Naive thymus-derived CD4-positive, alpha-beta T cell (primary cell): Measurements from ENCODE around the gene IDE. TPM values are rescaled to one million over a fixed set of nuclear protein-coding genes. Genes with fewer than 3 reads are reported as not detected.

ENCODE experiments used
- ATAC-seq: fragments of 150-1000 bp; cut with Tn5 transposase; 2 replicates; pipeline ENCODE4 v1.10.0; 2021; ENCODE audit warnings: mild to moderate bottlenecking, moderate library complexity
- CTCF ChIA-PET: fragments of 350-600 bp; sonication (Branson Sonifier 250); formaldehyde crosslinking; loops from one replicate; lab custom pipeline; 2021; ENCODE audit warnings: antibody characterized with exemption; lab: Charles Lee
- POLR2A ChIA-PET: fragments of 350-600 bp; sonication (Branson Sonifier 250); formaldehyde crosslinking; loops from one replicate; lab custom pipeline; 2021; ENCODE audit warnings: antibody characterized with exemption, inconsistent platforms; lab: Charles Lee
- DNase-seq, 9 donors: peaks; one replicate each; pipeline versions ENCODE4 v3.0.0 to v3.0.0-alpha.2; 2020 to 2022; ENCODE audit warnings: mixed read lengths in 1 of 9
- H3K27ac ChIP-seq: one replicate; pipeline ENCODE4 v1.7.0; 2013; ENCODE audit warnings: mild to moderate bottlenecking, low read depth, low read length, moderate library complexity
- H3K27me3 ChIP-seq, 2 donors: one replicate each; pipeline ENCODE4 v1.7.0; 2013; ENCODE audit warnings: low read length in 2 of 2, mild to moderate bottlenecking in 2 of 2, moderate library complexity in 2 of 2; ENCODE audit not compliant: control insufficient read depth in 2 of 2, insufficient read depth in 2 of 2
- H3K36me3 ChIP-seq, 3 experiments: 1 replicate in 2 of 3; 2 replicates in 1 of 3; pipeline ENCODE4 v1.7.0; 2013; ENCODE audit warnings: low read length in 3 of 3, mild to moderate bottlenecking in 3 of 3, moderate library complexity in 1 of 3; ENCODE audit not compliant: insufficient read depth in 3 of 3, control insufficient read depth in 2 of 3
- H3K4me1 ChIP-seq, 2 donors: one replicate each; pipeline ENCODE4 v1.7.0; 2013; ENCODE audit warnings: low read length in 2 of 2, mild to moderate bottlenecking in 2 of 2, moderate library complexity in 1 of 2; ENCODE audit not compliant: control insufficient read depth in 2 of 2, insufficient read depth in 2 of 2
- H3K4me3 ChIP-seq: 2 replicates; pipeline ENCODE4 v1.7.0; 2013; ENCODE audit warnings: mild to moderate bottlenecking, low read length
- H3K9me3 ChIP-seq, 3 experiments: 1 replicate in 2 of 3; 2 replicates in 1 of 3; pipeline ENCODE4 v1.7.0; 2013; ENCODE audit warnings: low read length in 3 of 3; ENCODE audit not compliant: control insufficient read depth in 2 of 3
- H3K27ac Mint-ChIP-seq, 9 donors: one replicate each; pipeline ENCODE4 v1.8.0; 2020 to 2022; ENCODE audit warnings: mixed read lengths in 9 of 9, mild to moderate bottlenecking in 8 of 9, moderate library complexity in 5 of 9, inconsistent platforms in 2 of 9
- H3K27me3 Mint-ChIP-seq, 5 donors: one replicate each; pipeline ENCODE4 v1.8.0; 2021 to 2022; ENCODE audit warnings: mixed read lengths in 5 of 5, mild to moderate bottlenecking in 1 of 5
- H3K36me3 Mint-ChIP-seq, 5 donors: one replicate each; pipeline ENCODE4 v1.8.0; 2020 to 2022; ENCODE audit warnings: mixed read lengths in 5 of 5, mild to moderate bottlenecking in 3 of 5, inconsistent platforms in 1 of 5
- H3K4me1 Mint-ChIP-seq, 7 donors: one replicate each; pipeline ENCODE4 v1.8.0; 2020 to 2022; ENCODE audit warnings: mixed read lengths in 7 of 7, mild to moderate bottlenecking in 3 of 7, inconsistent platforms in 1 of 7
- H3K4me3 Mint-ChIP-seq, 10 donors: one replicate each; pipeline ENCODE4 v1.8.0; 2020 to 2022; ENCODE audit warnings: mild to moderate bottlenecking in 10 of 10, mixed read lengths in 10 of 10, moderate library complexity in 6 of 10, inconsistent platforms in 2 of 10
- H3K9me3 Mint-ChIP-seq, 11 donors: one replicate each; pipeline ENCODE4 v1.8.0; 2020 to 2022; ENCODE audit warnings: mixed read lengths in 11 of 11, mild to moderate bottlenecking in 4 of 11, inconsistent platforms in 1 of 11, moderate library complexity in 1 of 11
- intact Hi-C, 2 donors: fragments of 100-400 bp; cut with micrococcal nuclease; formaldehyde crosslinking; loops; one replicate each; pipeline ENCODE4 v1.15.1; 2023
- polyA plus RNA-seq, 2 donors: library from polyadenylated mRNA; unstranded; fragments of 300-500 nt; fragmentation: Illumina TruSeq; gene quantifications; one replicate each; pipeline ENCODE4 v1.2.3, GENCODE V29; 2021
- total RNA-seq, 6 experiments: library from RNA in 5 of 6; stranded (reverse) in 5 of 6; gene quantifications; 1 replicate in 5 of 6; 2 replicates in 1 of 6; pipeline ENCODE4 v1.2.3 and lab custom pipeline; 2021 to 2026

Gene IDE
- total RNA-seq (10 to 100 TPM; 20.7 to 36.7 (median 28.4) TPM), polyA plus RNA-seq (10 to 100 TPM; 11.2 to 16.8 TPM), total RNA-seq (lab: John Stamatoyannopoulos, UW) (49.7 reads per million, percentile 71 among the genes with 10 or more reads in this experiment)

DNA sequence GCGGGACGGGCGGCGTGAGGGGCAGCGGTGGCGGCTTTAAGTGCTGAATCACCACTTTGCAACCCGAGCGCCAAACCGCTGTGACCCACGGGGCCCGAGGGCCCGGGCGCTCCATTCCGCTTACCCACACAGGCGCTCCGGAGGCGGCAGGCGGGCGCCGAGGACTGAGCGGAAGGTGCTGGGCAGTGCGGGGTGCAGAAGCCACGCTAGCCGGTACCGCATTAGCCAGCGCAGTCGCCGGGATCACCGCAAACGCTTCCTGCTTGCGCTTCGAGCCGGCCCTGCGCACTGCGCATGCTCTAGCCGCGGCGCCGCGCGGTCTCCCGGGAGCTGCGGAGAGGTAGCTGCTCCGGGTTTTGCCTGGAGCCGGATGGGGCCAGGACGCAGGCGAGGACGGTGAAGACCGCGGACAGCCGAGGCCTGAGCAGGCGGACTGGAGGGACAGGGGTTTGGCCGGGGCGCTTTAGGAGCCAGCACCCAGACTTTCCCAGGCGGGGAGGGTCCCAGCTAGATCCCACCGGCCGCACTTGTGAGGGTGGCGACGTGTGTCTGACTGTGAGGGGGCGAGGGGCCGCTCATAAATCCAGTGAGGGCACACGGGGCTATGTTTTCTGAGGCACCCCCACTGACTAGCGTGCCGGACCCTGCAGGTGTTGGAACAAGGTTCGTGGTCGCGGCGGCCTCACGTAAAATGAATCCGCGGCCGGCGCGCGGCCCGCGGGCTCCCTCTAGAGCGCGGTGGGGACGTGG, at the start of gene IDE:
Gene IDE (minus strand): TSS at position 296 of the 750 bp plus-strand sequence. CDS start 74 bp downstream, at position 222.
- DNase-seq (peak; percentile 70 to 89 (median 77)), ATAC-seq (peak; percentile 88)
- H3K27me3 Mint-ChIP-seq = no peaks in the 10 kb centered on the region
- ChIA-PET CTCF (interaction anchor here (0.6 to 6.5 kb wide), 11 partner anchors 10 to 65 kb away, joined by 3 to 61 read pairs (median 4); partner anchors contain the start of gene KIF11), POLR2A (interaction anchor here (0.6 to 6.0 kb wide), 11 partner anchors 9 to 284 kb away, joined by 3 to 78 read pairs (median 3); partner anchors contain the start of genes CPEB3, KIF11 and MARCHF5)
- H3K27ac Mint-ChIP-seq = peak within 1 kb of the TSS; percentile 78 to 95 (median 89)
- H3K4me1 ChIP-seq = peaks cover 12 to 14% of the 10 kb centered on the region in 2 donors
- peak within 1 kb of the TSS; percentile 78 to 94 (median 88) for H3K4me3 Mint-ChIP-seq
- H3K27me3 ChIP-seq = no peaks in the 10 kb centered on the region
- H3K4me1 Mint-ChIP-seq = peaks cover 27 to 39% (median 38%) of the 10 kb centered on the region in 7 donors
- peak within 1 kb of the TSS; percentile 90 for H3K4me3 ChIP-seq
- peaks cover 0 to 18% (median 4%) of the 10 kb centered on the region in 5 donors for H3K36me3 Mint-ChIP-seq
- no peaks in the 10 kb centered on the region for H3K9me3 Mint-ChIP-seq
- H3K9me3 ChIP-seq = no peaks in the 10 kb centered on the region
- peaks cover 0 to 12% (median 0%) of the 10 kb centered on the region in 3 experiments for H3K36me3 ChIP-seq
- peak within 1 kb of the TSS; percentile 83 for H3K27ac ChIP-seq
- intact Hi-C loops = loop anchor here (1.0 to 5.0 kb wide), 10 partner anchors 17 to 1702 kb away; partner anchors contain the start of genes CPEB3 (in 2 of the 2), MARCHF5 (in 2 of the 2), TNKS2 (in 2 of the 2) and EXOC6 (in 1 of the 2)

DNA sequence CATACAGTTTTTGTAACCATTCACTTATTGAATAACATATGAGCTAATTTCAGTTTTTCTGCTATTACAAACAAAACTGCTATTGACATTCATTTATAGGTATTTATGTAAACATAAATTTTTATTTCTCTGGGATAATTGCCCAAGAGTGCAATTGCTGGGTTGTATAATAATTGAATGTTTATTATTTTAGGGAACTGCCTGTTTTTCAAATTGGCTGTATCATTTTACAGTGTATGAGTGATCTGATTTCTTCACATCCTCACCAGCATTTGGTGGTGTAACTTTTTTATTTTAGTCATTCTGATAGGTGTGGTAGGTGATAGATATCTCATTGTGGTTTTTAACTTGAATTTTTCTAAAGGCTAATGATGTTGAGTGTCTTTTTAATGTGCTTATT, 45.5 kb upstream of the IDE start:
- intact Hi-C loops = no loop called here
- Mint-ChIP-seq H3K27ac (no peak overlapping the region), H3K4me1 (peaks cover 0 to 11% (median 0%) of the 10 kb centered on the region in 7 donors), H3K36me3 (peaks cover 0 to 60% (median 14%) of the 10 kb centered on the region in 5 donors), H3K4me3 (no peak overlapping the region), H3K9me3 (peaks cover 0 to 15% (median under 1%) of the 10 kb centered on the region in 11 donors), H3K27me3 (no peaks in the 10 kb centered on the region)
- ChIA-PET CTCF (no interaction called here), POLR2A (no interaction called here)
- Histone ChIP-seq H3K27me3 (no peaks in the 10 kb centered on the region), H3K4me3 (no peak overlapping the region), H3K4me1 (no peaks in the 10 kb centered on the region), H3K27ac (no peak overlapping the region), H3K36me3 (no peaks in the 10 kb centered on the region), H3K9me3 (no peaks in the 10 kb centered on the region)
- no peak for DNase-seq
- no peak for ATAC-seq

DNA sequence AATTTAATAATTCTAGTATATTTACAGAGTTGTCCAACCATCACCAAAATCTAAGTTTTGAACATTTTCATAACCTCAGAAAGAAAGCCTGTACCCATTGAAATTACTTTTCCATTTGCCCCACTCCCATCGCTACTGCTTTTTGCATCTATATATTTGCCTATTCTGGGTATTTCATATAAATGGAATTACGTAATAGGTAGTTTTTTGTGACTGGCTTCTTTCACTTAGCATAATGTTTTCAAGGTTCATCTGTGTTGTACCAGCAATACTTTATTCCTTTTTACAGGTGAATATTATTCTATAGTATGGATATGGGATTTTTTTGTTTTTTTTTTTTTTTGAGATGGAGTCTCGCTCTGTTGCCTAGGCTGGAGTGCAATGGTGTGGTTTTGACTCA, 41.6 kb upstream of the IDE start:
- peaks cover 0 to 20% (median 0%) of the 10 kb centered on the region in 7 donors for H3K4me1 Mint-ChIP-seq
- intact Hi-C loops = no loop called here
- DNase-seq (no peak), ATAC-seq (no peak)
- ChIA-PET CTCF (interaction anchor here (0.5 kb wide), 1 partner anchor 33 kb away, joined by 4 read pairs; no protein-coding TSS in a partner anchor), POLR2A (no interaction called here)
- H3K27me3 Mint-ChIP-seq = no peaks in the 10 kb centered on the region
- Histone ChIP-seq H3K4me1 (no peaks in the 10 kb centered on the region), H3K36me3 (no peaks in the 10 kb centered on the region), H3K27ac (no peak overlapping the region), H3K27me3 (no peaks in the 10 kb centered on the region), H3K4me3 (no peak overlapping the region), H3K9me3 (no peaks in the 10 kb centered on the region)
- H3K36me3 Mint-ChIP-seq = peaks cover 0 to 37% (median 3%) of the 10 kb centered on the region in 5 donors
- no peak overlapping the region for H3K4me3 Mint-ChIP-seq
- no peak overlapping the region for H3K27ac Mint-ChIP-seq
- peaks cover 0 to 2% (median 0%) of the 10 kb centered on the region in 11 donors for H3K9me3 Mint-ChIP-seq

- H3K4me3 Mint-ChIP-seq = peak overlapping the region in 1 of 10 donors; percentile 24
- DNase-seq = no peak
These were observed 30.9 kb upstream of the IDE start for GRCh38 chr10:92604841-92605240.

DNA sequence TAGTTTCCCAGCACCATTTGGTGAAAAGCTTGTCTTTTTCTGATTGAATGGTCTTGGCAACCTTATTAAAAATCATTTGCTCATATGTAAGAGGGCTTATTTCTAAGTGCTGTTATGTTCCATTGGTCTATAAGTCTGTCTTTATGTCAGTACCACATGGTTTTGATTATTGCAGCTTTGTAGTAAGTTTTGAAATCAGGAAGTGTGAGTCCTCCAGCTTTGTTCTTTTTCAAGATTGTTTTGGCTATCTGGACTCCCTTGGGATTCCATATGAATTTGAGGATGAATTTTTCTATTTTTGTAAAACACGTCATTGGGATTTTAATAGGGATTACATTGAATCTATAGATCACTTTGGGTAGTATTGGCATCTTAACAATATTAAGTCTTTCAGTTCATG, 24.4 kb upstream of the IDE start:
- Mint-ChIP-seq H3K4me1 (peaks cover 0 to 64% (median 16%) of the 10 kb centered on the region in 7 donors), H3K27ac (peak overlapping the region in 1 of 9 donors; percentile 70)
- POLR2A ChIA-PET = no interaction called here

More at GRCh38 chr10:92604841-92605240, 30.9 kb upstream of the IDE start:
- H3K27ac Mint-ChIP-seq = peak overlapping the region in 1 of 9 donors; percentile 71
- Histone ChIP-seq H3K4me1 (no peaks in the 10 kb centered on the region), H3K36me3 (no peaks in the 10 kb centered on the region), H3K27ac (no peak overlapping the region), H3K4me3 (no peak overlapping the region), H3K27me3 (no peaks in the 10 kb centered on the region), H3K9me3 (no peaks in the 10 kb centered on the region)
- intact Hi-C loops = no loop called here
- CTCF ChIA-PET = no interaction called here
- no peaks in the 10 kb centered on the region for H3K27me3 Mint-ChIP-seq
- H3K9me3 Mint-ChIP-seq = no peaks in the 10 kb centered on the region
- H3K4me1 Mint-ChIP-seq = peaks cover 0 to 51% (median 17%) of the 10 kb centered on the region in 7 donors
- POLR2A ChIA-PET = no interaction called here
- ATAC-seq = no peak
- peaks cover 0 to 35% (median 7%) of the 10 kb centered on the region in 5 donors for H3K36me3 Mint-ChIP-seq

GRCh38 chr10:92595505-92595904, 21.6 kb upstream of the IDE start:
- CTCF ChIA-PET = no interaction called here
- Mint-ChIP-seq H3K9me3 (peaks cover 0 to 3% (median 0%) of the 10 kb centered on the region in 11 donors), H3K27me3 (peaks cover 0 to 5% (median 0%) of the 10 kb centered on the region in 5 donors), H3K27ac (peak overlapping the region in 2 of 9 donors; percentile 8 to 47), H3K4me3 (peak overlapping the region in 3 of 10 donors; percentile 0 to 71 (median 1)), H3K4me1 (peaks cover 9 to 59% (median 23%) of the 10 kb centered on the region in 7 donors), H3K36me3 (peaks cover 0 to 11% (median 0%) of the 10 kb centered on the region in 5 donors)
- H3K4me1 ChIP-seq = peaks cover 12 to 28% of the 10 kb centered on the region in 2 donors
- POLR2A ChIA-PET = no interaction called here
- no peak overlapping the region for H3K27ac ChIP-seq
- no peaks in the 10 kb centered on the region for H3K36me3 ChIP-seq
- no peak for ATAC-seq
- H3K9me3 ChIP-seq = no peaks in the 10 kb centered on the region
- H3K27me3 ChIP-seq = no peaks in the 10 kb centered on the region
- H3K4me3 ChIP-seq = no peak overlapping the region
- intact Hi-C loops = loop anchor here in 1 of 2 donors (10.0 kb wide), 1 partner anchor 1561 kb away; no protein-coding TSS in a partner anchor
- no peak for DNase-seq

More for the DNA sequence above, 24.4 kb upstream of the IDE start:
- Mint-ChIP-seq H3K9me3 (no peaks in the 10 kb centered on the region), H3K36me3 (peaks cover 0 to 20% (median 0%) of the 10 kb centered on the region in 5 donors), H3K4me3 (no peak overlapping the region), H3K27me3 (peaks cover 0 to 5% (median 0%) of the 10 kb centered on the region in 5 donors)
- Histone ChIP-seq H3K27me3 (no peaks in the 10 kb centered on the region), H3K27ac (no peak overlapping the region), H3K4me3 (no peak overlapping the region), H3K36me3 (no peaks in the 10 kb centered on the region), H3K4me1 (peaks cover 0 to 11% of the 10 kb centered on the region in 2 donors), H3K9me3 (no peaks in the 10 kb centered on the region)
- CTCF ChIA-PET = interaction anchor here (0.6 kb wide), 1 partner anchor 88 kb away, joined by 8 read pairs; no protein-coding TSS in a partner anchor
- intact Hi-C loops = loop anchor here in 1 of 2 donors (10.0 kb wide), 1 partner anchor 1564 kb away; no protein-coding TSS in a partner anchor
- DNase-seq (no peak), ATAC-seq (no peak)
